SU-DHL-6 (cell line): ENCODE data around the gene MON2.

Experiments used
- EZH2phosphoT487 ChIP-seq: fragments of 200-600 bp; sonication (generic), shearing (Covaris generic); conservative IDR thresholded peaks from 2 replicates; pipeline ENCODE4 v1.6.1; 2018; ENCODE audit warnings: mild to moderate bottlenecking, antibody characterized with exemption, low read length, moderate library complexity, mixed read lengths
- TF ChIP-seq, protein P1 (sequence below): fragments of 200-600 bp; sonication (generic); IDR thresholded peaks from one replicate; pipeline ENCODE4 v1.5.1; 2017; ENCODE audit warnings: antibody characterized with exemption, mild to moderate bottlenecking, low read length, moderate library complexity; ENCODE audit not compliant: insufficient read depth, poor library complexity, severe bottlenecking

DNA sequence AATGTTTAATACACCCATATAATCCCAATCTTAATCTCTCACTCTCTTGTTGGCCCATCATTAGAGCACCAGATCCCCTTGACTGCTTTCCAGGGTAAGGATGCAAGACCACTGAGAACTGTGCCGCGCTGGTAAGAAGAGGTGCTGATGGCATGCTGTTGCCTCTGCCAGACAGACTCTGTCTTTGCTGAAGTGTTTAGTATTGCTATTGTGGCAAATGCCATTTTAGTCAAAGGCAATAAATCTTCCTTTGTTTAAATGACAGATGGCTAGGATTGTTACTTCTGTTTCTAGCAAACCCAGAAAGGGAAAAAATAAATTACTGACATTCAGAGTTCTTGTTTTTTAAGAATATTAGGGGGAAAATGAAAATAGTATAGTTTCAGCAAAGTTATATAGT is 152.3 kb downstream of the MON2 start:
- TF ChIP-seq, protein P1, sequence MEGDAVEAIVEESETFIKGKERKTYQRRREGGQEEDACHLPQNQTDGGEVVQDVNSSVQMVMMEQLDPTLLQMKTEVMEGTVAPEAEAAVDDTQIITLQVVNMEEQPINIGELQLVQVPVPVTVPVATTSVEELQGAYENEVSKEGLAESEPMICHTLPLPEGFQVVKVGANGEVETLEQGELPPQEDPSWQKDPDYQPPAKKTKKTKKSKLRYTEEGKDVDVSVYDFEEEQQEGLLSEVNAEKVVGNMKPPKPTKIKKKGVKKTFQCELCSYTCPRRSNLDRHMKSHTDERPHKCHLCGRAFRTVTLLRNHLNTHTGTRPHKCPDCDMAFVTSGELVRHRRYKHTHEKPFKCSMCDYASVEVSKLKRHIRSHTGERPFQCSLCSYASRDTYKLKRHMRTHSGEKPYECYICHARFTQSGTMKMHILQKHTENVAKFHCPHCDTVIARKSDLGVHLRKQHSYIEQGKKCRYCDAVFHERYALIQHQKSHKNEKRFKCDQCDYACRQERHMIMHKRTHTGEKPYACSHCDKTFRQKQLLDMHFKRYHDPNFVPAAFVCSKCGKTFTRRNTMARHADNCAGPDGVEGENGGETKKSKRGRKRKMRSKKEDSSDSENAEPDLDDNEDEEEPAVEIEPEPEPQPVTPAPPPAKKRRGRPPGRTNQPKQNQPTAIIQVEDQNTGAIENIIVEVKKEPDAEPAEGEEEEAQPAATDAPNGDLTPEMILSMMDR = no peak
- TF ChIP-seq EZH2phosphoT487 = no peak
